Right atrium auricular region (tissue), 2 donors: ENCODE measurements around the gene NPHP4. TPM values are rescaled to one million over a fixed set of nuclear protein-coding genes. Genes with fewer than 3 reads are reported as not detected.

Source experiments
- DNase-seq: peaks from one replicate; pipeline ENCODE4 v3.0.0-alpha.2; 2019; ENCODE audit warnings: low spot score
- H3K27ac ChIP-seq, 2 donors: fragments of 200-600 bp; sonication (generic); 1 replicate in 1 of 2; 2 replicates in 1 of 2; pipeline ENCODE4 v1.5.1; 2016 to 2019
- H3K27me3 ChIP-seq, 2 donors: fragments of 200-600 bp; sonication (generic); one replicate each; pipeline versions ENCODE4 v1.5.1 to v1.6.0; 2017 to 2019
- H3K36me3 ChIP-seq: fragments of 200-600 bp; sonication (generic); one replicate; pipeline ENCODE4 v1.5.1; 2016
- H3K4me1 ChIP-seq, 2 donors: fragments of 200-600 bp; sonication (generic); one replicate each; pipeline versions ENCODE4 v1.5.1 to v1.6.0; 2017 to 2019
- H3K4me3 ChIP-seq, 2 donors: fragments of 200-600 bp; sonication (generic); 1 replicate in 1 of 2; 2 replicates in 1 of 2; pipeline ENCODE4 v1.5.1; 2017 to 2019; ENCODE audit warnings: mild to moderate bottlenecking in 1 of 2, moderate library complexity in 1 of 2
- H3K9me3 ChIP-seq, 2 donors: fragments of 200-600 bp; sonication (generic); one replicate each; pipeline ENCODE4 v1.5.1; 2019
- CTCF ChIP-seq, 2 donors: fragments of 200-600 bp; sonication (generic); IDR thresholded peaks; one replicate each; pipeline ENCODE4 v1.5.1; 2019; ENCODE audit warnings: antibody characterized with exemption in 2 of 2
- total RNA-seq, 2 donors: library from RNA; depleted of rRNA; stranded (reverse); fragments of >200 nt; gene quantifications; one replicate each; pipeline ENCODE4 v1.1.0, GENCODE V29; 2016

Gene NPHP4
- total RNA-seq, 2 donors from 2014 or later, result 3.0 to 4.3 TPM

DNA sequence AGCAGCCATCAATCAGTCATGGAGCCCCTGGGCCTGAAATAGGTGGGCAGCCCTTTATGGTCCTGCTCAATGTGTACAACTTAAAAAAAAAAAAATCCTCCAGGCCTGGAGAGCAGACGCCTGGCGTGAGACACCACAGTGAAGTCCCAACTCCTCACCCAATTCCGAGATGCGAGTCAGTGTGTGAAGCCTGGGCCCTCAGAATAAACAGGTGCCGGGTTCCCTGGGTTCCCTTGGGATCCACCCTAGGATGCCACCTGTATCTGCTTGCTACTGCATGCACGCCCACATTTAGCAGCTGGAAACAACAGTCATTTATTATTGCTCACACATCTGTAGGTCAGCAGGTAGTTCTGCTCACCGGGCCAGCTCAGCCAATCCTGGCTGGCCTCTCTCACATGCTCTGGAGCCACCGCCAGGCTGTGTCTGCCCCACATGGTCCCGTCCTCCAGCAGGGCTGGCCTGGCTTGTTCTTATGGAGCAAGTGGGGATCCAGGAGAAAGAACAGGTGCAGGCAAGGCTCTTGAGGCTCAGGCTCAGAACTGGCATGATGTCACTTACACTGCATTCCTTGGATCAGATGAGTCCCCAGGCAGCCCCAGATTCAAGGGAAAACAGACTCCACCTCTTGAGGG, 172.7 kb downstream of the NPHP4 start:
- Histone ChIP-seq H3K4me3 (no peak overlapping the region), H3K27ac (no peak overlapping the region), H3K36me3 (no peaks in the 10 kb centered on the region), H3K9me3 (no peaks in the 10 kb centered on the region), H3K4me1 (no peaks in the 10 kb centered on the region), H3K27me3 (no peaks in the 10 kb centered on the region)
- TF ChIP-seq CTCF (IDR thresholded peaks at IDR 0.05), result no peak
- DNase-seq, result no peak

DNA sequence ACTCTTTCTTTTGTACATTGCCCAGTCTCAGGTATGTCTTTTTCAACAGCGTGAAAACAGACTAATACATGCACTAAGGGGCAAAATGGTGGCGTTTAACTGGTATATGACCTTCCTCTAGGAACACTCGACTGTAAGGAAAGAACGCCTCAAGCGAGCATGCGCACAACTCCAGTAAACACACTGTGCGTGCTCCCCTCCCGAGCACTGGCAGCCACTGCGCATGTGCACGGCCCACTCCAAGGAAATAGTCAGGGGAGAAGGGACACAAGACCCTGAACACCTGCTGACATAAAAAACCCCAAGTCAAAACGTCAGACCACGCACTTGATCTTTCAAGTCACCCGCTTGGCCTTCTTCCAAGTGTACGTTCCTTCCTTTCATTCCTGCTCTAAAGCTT, 173.5 kb downstream of the NPHP4 start:
- H3K36me3 ChIP-seq, result no peaks in the 10 kb centered on the region
- DNase-seq, result no peak

DNA sequence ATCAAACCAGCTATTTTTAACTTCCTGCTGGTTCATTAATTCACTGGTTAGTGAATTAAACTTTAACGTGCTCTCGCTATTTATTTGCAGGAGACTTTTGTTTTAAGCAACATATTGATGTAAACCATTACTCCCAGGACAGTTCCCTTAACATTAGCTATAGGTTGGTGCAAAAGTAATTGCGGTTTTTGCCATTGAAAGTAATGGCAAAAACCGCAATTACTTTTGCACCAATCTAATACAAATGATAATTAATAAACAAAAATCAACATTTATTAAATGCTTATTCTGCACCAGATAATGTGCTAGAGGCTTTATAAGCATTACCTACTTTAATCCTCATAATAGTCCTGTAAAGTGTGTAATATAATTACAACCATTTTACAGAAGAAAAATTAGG, 176.5 kb downstream of the NPHP4 start:
- no peaks in the 10 kb centered on the region for H3K36me3 ChIP-seq
- H3K27me3 ChIP-seq, result no peaks in the 10 kb centered on the region
- no peak for TF ChIP-seq CTCF (IDR thresholded peaks at IDR 0.05)
- no peak for DNase-seq
- no peaks in the 10 kb centered on the region for H3K9me3 ChIP-seq
- no peaks in the 10 kb centered on the region for H3K4me1 ChIP-seq
- H3K4me3 ChIP-seq, result no peak overlapping the region
- no peak overlapping the region for H3K27ac ChIP-seq

More for the DNA sequence above, 173.5 kb downstream of the NPHP4 start:
- no peaks in the 10 kb centered on the region for H3K9me3 ChIP-seq
- H3K4me1 ChIP-seq, result no peaks in the 10 kb centered on the region
- no peak overlapping the region for H3K4me3 ChIP-seq
- H3K27me3 ChIP-seq, result no peaks in the 10 kb centered on the region
- no peak for TF ChIP-seq CTCF (IDR thresholded peaks at IDR 0.05)
- H3K27ac ChIP-seq, result no peak overlapping the region

DNA sequence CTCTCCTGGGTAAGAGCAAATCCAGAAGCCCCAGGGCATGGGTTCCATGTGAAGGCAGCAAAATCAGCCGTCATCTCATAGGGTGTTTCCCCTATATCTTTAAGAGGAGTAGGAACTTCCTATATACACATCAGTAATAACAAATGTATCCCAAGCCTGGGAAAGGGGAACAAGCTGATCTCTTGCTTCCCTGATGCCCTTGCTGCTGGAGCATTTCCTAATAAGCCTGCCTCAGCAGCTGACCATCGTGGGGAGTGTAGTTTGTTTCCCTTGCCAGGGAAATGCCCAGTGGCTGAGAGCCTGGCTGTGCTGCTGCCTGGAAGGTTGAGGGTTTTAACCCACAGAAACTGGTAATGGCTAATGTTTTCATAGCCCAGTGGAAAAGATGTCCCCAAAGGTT, 177.0 kb downstream of the NPHP4 start:
- Histone ChIP-seq H3K4me3 (no peak overlapping the region), H3K4me1 (no peaks in the 10 kb centered on the region), H3K9me3 (no peaks in the 10 kb centered on the region), H3K27ac (no peak overlapping the region), H3K36me3 (no peaks in the 10 kb centered on the region), H3K27me3 (no peaks in the 10 kb centered on the region)
- no peak for DNase-seq
- no peak for TF ChIP-seq CTCF (IDR thresholded peaks at IDR 0.05)

- Histone ChIP-seq H3K27me3 (no peaks in the 10 kb centered on the region), H3K4me3 (no peak overlapping the region), H3K9me3 (no peaks in the 10 kb centered on the region), H3K4me1 (no peaks in the 10 kb centered on the region), H3K36me3 (no peaks in the 10 kb centered on the region), H3K27ac (no peak overlapping the region)
- no peak for TF ChIP-seq CTCF (IDR thresholded peaks at IDR 0.05)
- no peak for DNase-seq
Observed at GRCh38 chr1:5814046-5814619, 178.1 kb downstream of the NPHP4 start.

GRCh38 chr1:5813480-5813879, 178.7 kb downstream of the NPHP4 start:
- Histone ChIP-seq H3K4me3 (no peak overlapping the region), H3K4me1 (no peaks in the 10 kb centered on the region), H3K27ac (no peak overlapping the region), H3K36me3 (no peaks in the 10 kb centered on the region), H3K9me3 (no peaks in the 10 kb centered on the region), H3K27me3 (no peaks in the 10 kb centered on the region)
- no peak for TF ChIP-seq CTCF (IDR thresholded peaks at IDR 0.05)
- no peak for DNase-seq
